HepG2 (cell line): ENCODE data around the gene ZFP3.

Source experiments
- CCAR2 ChIP-seq: fragments of 200-400 bp; formaldehyde crosslinking; optimal IDR thresholded peaks from 2 replicates; pipeline ENCODE3; 2018; ENCODE audit warnings: low read depth, mild to moderate bottlenecking, low read length, moderate library complexity
- CCDC6 ChIP-seq: sonication (generic); formaldehyde crosslinking; IDR thresholded peaks from 2 replicates; pipeline ENCODE4 v1.8.1; 2022; ENCODE audit warnings: mild to moderate bottlenecking, missing genetic modification reagents, moderate library complexity
- CREB1 ChIP-seq, 2 experiments: fragments of 450-650 bp in 1 of 2; IDR thresholded peaks; 2 replicates each; pipeline ENCODE4 v1.6.1; 2016 to 2017; ENCODE audit warnings: control low read depth in 1 of 2, mild to moderate bottlenecking in 1 of 2, missing compliant biosample characterization in 1 of 2, missing genetic modification characterization in 1 of 2
- GATAD2A ChIP-seq: IDR thresholded peaks from 2 replicates; pipeline ENCODE4 v1.6.1; 2016
- MIER3 ChIP-seq: IDR thresholded peaks from 2 replicates; pipeline ENCODE4 v1.6.1; 2016; ENCODE audit warnings: missing compliant biosample characterization, borderline replicate concordance
- TF ChIP-seq, protein P1 (sequence below): sonication (generic); formaldehyde crosslinking; IDR thresholded peaks from 2 replicates; pipeline ENCODE4 v1.5.0; 2020; ENCODE audit warnings: mild to moderate bottlenecking, missing genetic modification reagents, moderate library complexity
- TF ChIP-seq, protein P2 (sequence below): IDR thresholded peaks from 2 replicates; pipeline ENCODE4 v1.6.1; 2016
- TF ChIP-seq, protein P3 (sequence below): sonication (generic); formaldehyde crosslinking; IDR thresholded peaks from 2 replicates; pipeline ENCODE4 v1.4.0; 2020; ENCODE audit warnings: missing genetic modification reagents

DNA sequence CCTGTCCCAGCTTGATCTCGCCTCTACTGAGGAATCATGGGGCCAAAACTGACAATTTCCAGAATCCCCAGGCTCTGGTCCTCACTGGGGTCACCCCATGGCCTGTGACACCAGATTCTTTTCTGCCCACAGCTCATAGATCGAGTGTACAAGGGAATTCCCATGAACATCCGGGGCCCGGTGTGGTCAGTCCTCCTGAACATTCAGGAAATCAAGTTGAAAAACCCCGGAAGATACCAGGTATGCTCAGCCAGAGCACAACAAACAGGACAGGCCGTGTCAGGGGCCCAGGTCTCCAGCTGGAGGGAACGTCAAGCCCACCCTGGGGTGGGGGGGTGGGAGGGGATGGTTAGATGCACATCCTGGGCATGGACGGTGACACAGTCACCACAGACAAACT is 55.0 kb downstream of the ZFP3 start:
- no peak for TF ChIP-seq GATAD2A
- no peak for TF ChIP-seq MIER3
- no peak for TF ChIP-seq CCAR2
- TF ChIP-seq CREB1 (IDR thresholded peaks at IDR 0.05): no peak
- no peak for TF ChIP-seq CREB1 (CRISPR knock-in tag; IDR thresholded peaks at IDR 0.05)
- TF ChIP-seq CCDC6 (CRISPR knock-in tag): no peak
- TF ChIP-seq, protein P1, sequence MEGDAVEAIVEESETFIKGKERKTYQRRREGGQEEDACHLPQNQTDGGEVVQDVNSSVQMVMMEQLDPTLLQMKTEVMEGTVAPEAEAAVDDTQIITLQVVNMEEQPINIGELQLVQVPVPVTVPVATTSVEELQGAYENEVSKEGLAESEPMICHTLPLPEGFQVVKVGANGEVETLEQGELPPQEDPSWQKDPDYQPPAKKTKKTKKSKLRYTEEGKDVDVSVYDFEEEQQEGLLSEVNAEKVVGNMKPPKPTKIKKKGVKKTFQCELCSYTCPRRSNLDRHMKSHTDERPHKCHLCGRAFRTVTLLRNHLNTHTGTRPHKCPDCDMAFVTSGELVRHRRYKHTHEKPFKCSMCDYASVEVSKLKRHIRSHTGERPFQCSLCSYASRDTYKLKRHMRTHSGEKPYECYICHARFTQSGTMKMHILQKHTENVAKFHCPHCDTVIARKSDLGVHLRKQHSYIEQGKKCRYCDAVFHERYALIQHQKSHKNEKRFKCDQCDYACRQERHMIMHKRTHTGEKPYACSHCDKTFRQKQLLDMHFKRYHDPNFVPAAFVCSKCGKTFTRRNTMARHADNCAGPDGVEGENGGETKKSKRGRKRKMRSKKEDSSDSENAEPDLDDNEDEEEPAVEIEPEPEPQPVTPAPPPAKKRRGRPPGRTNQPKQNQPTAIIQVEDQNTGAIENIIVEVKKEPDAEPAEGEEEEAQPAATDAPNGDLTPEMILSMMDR: no peak
- TF ChIP-seq, protein P2, sequence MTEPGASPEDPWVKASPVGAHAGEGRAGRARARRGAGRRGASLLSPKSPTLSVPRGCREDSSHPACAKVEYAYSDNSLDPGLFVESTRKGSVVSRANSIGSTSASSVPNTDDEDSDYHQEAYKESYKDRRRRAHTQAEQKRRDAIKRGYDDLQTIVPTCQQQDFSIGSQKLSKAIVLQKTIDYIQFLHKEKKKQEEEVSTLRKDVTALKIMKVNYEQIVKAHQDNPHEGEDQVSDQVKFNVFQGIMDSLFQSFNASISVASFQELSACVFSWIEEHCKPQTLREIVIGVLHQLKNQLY: no peak
- TF ChIP-seq, protein P3, sequence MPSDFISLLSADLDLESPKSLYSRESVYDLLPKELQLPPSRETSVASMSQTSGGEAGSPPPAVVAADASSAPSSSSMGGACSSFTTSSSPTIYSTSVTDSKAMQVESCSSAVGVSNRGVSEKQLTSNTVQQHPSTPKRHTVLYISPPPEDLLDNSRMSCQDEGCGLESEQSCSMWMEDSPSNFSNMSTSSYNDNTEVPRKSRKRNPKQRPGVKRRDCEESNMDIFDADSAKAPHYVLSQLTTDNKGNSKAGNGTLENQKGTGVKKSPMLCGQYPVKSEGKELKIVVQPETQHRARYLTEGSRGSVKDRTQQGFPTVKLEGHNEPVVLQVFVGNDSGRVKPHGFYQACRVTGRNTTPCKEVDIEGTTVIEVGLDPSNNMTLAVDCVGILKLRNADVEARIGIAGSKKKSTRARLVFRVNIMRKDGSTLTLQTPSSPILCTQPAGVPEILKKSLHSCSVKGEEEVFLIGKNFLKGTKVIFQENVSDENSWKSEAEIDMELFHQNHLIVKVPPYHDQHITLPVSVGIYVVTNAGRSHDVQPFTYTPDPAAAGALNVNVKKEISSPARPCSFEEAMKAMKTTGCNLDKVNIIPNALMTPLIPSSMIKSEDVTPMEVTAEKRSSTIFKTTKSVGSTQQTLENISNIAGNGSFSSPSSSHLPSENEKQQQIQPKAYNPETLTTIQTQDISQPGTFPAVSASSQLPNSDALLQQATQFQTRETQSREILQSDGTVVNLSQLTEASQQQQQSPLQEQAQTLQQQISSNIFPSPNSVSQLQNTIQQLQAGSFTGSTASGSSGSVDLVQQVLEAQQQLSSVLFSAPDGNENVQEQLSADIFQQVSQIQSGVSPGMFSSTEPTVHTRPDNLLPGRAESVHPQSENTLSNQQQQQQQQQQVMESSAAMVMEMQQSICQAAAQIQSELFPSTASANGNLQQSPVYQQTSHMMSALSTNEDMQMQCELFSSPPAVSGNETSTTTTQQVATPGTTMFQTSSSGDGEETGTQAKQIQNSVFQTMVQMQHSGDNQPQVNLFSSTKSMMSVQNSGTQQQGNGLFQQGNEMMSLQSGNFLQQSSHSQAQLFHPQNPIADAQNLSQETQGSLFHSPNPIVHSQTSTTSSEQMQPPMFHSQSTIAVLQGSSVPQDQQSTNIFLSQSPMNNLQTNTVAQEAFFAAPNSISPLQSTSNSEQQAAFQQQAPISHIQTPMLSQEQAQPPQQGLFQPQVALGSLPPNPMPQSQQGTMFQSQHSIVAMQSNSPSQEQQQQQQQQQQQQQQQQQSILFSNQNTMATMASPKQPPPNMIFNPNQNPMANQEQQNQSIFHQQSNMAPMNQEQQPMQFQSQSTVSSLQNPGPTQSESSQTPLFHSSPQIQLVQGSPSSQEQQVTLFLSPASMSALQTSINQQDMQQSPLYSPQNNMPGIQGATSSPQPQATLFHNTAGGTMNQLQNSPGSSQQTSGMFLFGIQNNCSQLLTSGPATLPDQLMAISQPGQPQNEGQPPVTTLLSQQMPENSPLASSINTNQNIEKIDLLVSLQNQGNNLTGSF (CRISPR knock-in tag): no peak
